Activated CD8-positive, alpha-beta T cell treated with anti-CD3 and anti-CD28 coated beads for 36 hours (primary cell): Measurements from ENCODE around the gene FAM83F. TPM values are rescaled to one million over a fixed set of nuclear protein-coding genes. Genes with fewer than 3 reads are reported as not detected.

Experiments used
- ATAC-seq: fragments of 200-7000 bp; cut with Tn5 transposase; one replicate; pipeline ENCODE4 v1.10.0; 2021; ENCODE audit warnings: mild to moderate bottlenecking, moderate library complexity
- CTCF ChIA-PET: fragments of 350-600 bp; sonication (Branson Sonifier 250); formaldehyde crosslinking; loops from one replicate; lab custom pipeline; 2021; ENCODE audit warnings: antibody characterized with exemption; lab: Charles Lee
- POLR2A ChIA-PET: fragments of 350-600 bp; sonication (Branson Sonifier 250); formaldehyde crosslinking; loops from one replicate; lab custom pipeline; 2021; ENCODE audit warnings: antibody characterized with exemption; lab: Charles Lee
- DNase-seq: peaks from one replicate; pipeline ENCODE4 v3.0.0-alpha.2; 2020
- H3K27ac Mint-ChIP-seq: one replicate; pipeline ENCODE4 v1.8.0; 2021; ENCODE audit warnings: mild to moderate bottlenecking, mixed read lengths
- H3K27me3 Mint-ChIP-seq: one replicate; pipeline ENCODE4 v1.8.0; 2021; ENCODE audit warnings: mixed read lengths
- H3K36me3 Mint-ChIP-seq: one replicate; pipeline ENCODE4 v1.8.0; 2021; ENCODE audit warnings: low read depth, mixed read lengths
- H3K4me1 Mint-ChIP-seq: one replicate; pipeline ENCODE4 v1.8.0; 2021; ENCODE audit warnings: low read depth, mixed read lengths
- H3K4me3 Mint-ChIP-seq: one replicate; pipeline ENCODE4 v1.8.0; 2021; ENCODE audit warnings: mild to moderate bottlenecking, moderate library complexity, mixed read lengths
- H3K9me3 Mint-ChIP-seq: one replicate; pipeline ENCODE4 v1.8.0; 2021; ENCODE audit warnings: mixed read lengths
- CTCF ChIP-seq: fragments of 200-600 bp; IDR thresholded peaks from one replicate; pipeline ENCODE4 v1.8.0; 2022; ENCODE audit warnings: antibody characterized with exemption, mild to moderate bottlenecking
- intact Hi-C: fragments of 100-400 bp; cut with micrococcal nuclease; formaldehyde crosslinking; loops from one replicate; pipeline ENCODE4 v1.10.0; 2022
- total RNA-seq, 2 experiments: library from RNA; stranded (reverse); gene quantifications; one replicate each; pipeline ENCODE4 v1.2.3, GENCODE V29; 2021

Gene FAM83F
- total RNA-seq, 2 experiments from 2014 or later = 1.5 to 2.0 TPM

GRCh38 chr22:40018051-40018450, 23.3 kb downstream of the FAM83F start:
- ChIA-PET POLR2A (interaction anchor here (0.9 kb wide), 1 partner anchor 33 kb away, joined by 3 read pairs; no protein-coding TSS in a partner anchor), CTCF (interaction anchor here (1.8 kb wide), 1 partner anchor 75 kb away, joined by 4 read pairs; no protein-coding TSS in a partner anchor)
- Mint-ChIP-seq H3K4me3 (no peak overlapping the region), H3K9me3 (no peaks in the 10 kb centered on the region), H3K27ac (no peak overlapping the region), H3K27me3 (no peaks in the 10 kb centered on the region), H3K4me1 (no peaks in the 10 kb centered on the region), H3K36me3 (no peaks in the 10 kb centered on the region)
- TF ChIP-seq CTCF = no peak
- no peak for ATAC-seq
- no peak for DNase-seq
- intact Hi-C loops = no loop called here

- H3K27me3 Mint-ChIP-seq = no peaks in the 10 kb centered on the region
- POLR2A ChIA-PET = no interaction called here
- no peaks in the 10 kb centered on the region for H3K9me3 Mint-ChIP-seq
- no peak for TF ChIP-seq CTCF
- no peak overlapping the region for H3K4me3 Mint-ChIP-seq
- CTCF ChIA-PET = interaction anchor here (1.0 kb wide), 1 partner anchor 484 kb away, joined by 3 read pairs; no protein-coding TSS in a partner anchor
- no peaks in the 10 kb centered on the region for H3K36me3 Mint-ChIP-seq
- H3K4me1 Mint-ChIP-seq = no peaks in the 10 kb centered on the region
- no peak overlapping the region for H3K27ac Mint-ChIP-seq
- ATAC-seq = no peak
- no peak for DNase-seq
- intact Hi-C loops = no loop called here
These were observed 24.3 kb downstream of the FAM83F start for GRCh38 chr22:40019100-40019499.

- TF ChIP-seq CTCF = no peak
- Mint-ChIP-seq H3K27me3 (no peaks in the 10 kb centered on the region), H3K4me3 (no peak overlapping the region), H3K27ac (no peak overlapping the region), H3K9me3 (no peaks in the 10 kb centered on the region), H3K36me3 (no peaks in the 10 kb centered on the region), H3K4me1 (peaks cover 5% of the 10 kb centered on the region)
- CTCF ChIA-PET = interaction anchor here (0.9 to 2.3 kb wide), 4 partner anchors 11 to 486 kb away, joined by 3 to 8 read pairs (median 4); no protein-coding TSS in a partner anchor
- no peak for ATAC-seq
- DNase-seq = no peak
- intact Hi-C loops = no loop called here
- POLR2A ChIA-PET = no interaction called here
These were observed 26.2 kb downstream of the FAM83F start for GRCh38 chr22:40020956-40021355.

- POLR2A ChIA-PET = interaction anchor here (1.0 to 1.5 kb wide), 2 partner anchors 23 to 30 kb away, joined by 3 read pairs; no protein-coding TSS in a partner anchor
- Mint-ChIP-seq H3K9me3 (no peaks in the 10 kb centered on the region), H3K4me3 (no peak overlapping the region), H3K4me1 (peaks cover 5% of the 10 kb centered on the region), H3K27ac (no peak overlapping the region), H3K36me3 (no peaks in the 10 kb centered on the region), H3K27me3 (no peaks in the 10 kb centered on the region)
- intact Hi-C loops = no loop called here
- ATAC-seq (no peak), DNase-seq (no peak)
- no peak for TF ChIP-seq CTCF
- CTCF ChIA-PET = interaction anchor here (0.9 to 4.9 kb wide), 5 partner anchors 11 to 487 kb away, joined by 4 to 37 read pairs (median 4); no protein-coding TSS in a partner anchor
These were observed 26.7 kb downstream of the FAM83F start for GRCh38 chr22:40021401-40022000.
